GM21786 (cell line): ENCODE data around the gene ZBTB20.
A peak's percentile ranks its signal among the peaks of the same experiment; 100 is the strongest.

ENCODE experiments used
- ATAC-seq: cut with Tn5 transposase; IDR thresholded peaks from one replicate; pipeline ENCODE4 v1.9.1; 2021; ENCODE audit not compliant: unreplicated experiment

The ZBTB20 gene

GRCh38 chr3:114320246-114320645 is 826.8 kb downstream of the ZBTB20 start:
- no peak for ATAC-seq

- ATAC-seq: no peak
Measured at GRCh38 chr3:114319453-114319852, 827.6 kb downstream of the ZBTB20 start.

- no peak for ATAC-seq
Measured at GRCh38 chr3:114318295-114318694, 828.8 kb downstream of the ZBTB20 start.

GRCh38 chr3:114314282-114314681 is 832.8 kb downstream of the ZBTB20 start:
- ATAC-seq: no peak

GRCh38 chr3:114313426-114313825 is 833.7 kb downstream of the ZBTB20 start:
- no peak for ATAC-seq

- ATAC-seq: no peak
Measured at GRCh38 chr3:114310695-114311094, 836.4 kb downstream of the ZBTB20 start.

- peak; percentile 89 for ATAC-seq
Measured at GRCh38 chr3:114308830-114309229, 838.3 kb downstream of the ZBTB20 start.

- no peak for ATAC-seq
Measured at GRCh38 chr3:114308377-114308776, 838.7 kb downstream of the ZBTB20 start.

GRCh38 chr3:114307832-114308231 is 839.3 kb downstream of the ZBTB20 start:
- no peak for ATAC-seq

GRCh38 chr3:114307222-114307830 is 839.8 kb downstream of the ZBTB20 start:
- ATAC-seq: peak; percentile 61

GRCh38 chr3:114299941-114300624 is 847.0 kb downstream of the ZBTB20 start:
- ATAC-seq: peak; percentile 51

- no peak for ATAC-seq
Measured at GRCh38 chr3:114299421-114299820, 847.7 kb downstream of the ZBTB20 start.

- no peak for ATAC-seq
Measured at GRCh38 chr3:114295946-114296345, 851.1 kb downstream of the ZBTB20 start.

GRCh38 chr3:114294940-114295480 is 852.1 kb downstream of the ZBTB20 start:
- no peak for ATAC-seq

GRCh38 chr3:114293838-114294535 is 853.1 kb downstream of the ZBTB20 start, which contains the start of gene TIGIT:
TIGIT (plus strand) TSS chr3:114294028; CDS start chr3:114294062, 34 bp downstream.
- ATAC-seq: no peak

GRCh38 chr3:114290911-114291901 is 855.9 kb downstream of the ZBTB20 start:
- ATAC-seq: peak; percentile 89

- ATAC-seq: no peak
Measured at GRCh38 chr3:114286266-114286665, 860.8 kb downstream of the ZBTB20 start.

- no peak for ATAC-seq
Measured at GRCh38 chr3:114285648-114286230, 861.3 kb downstream of the ZBTB20 start.

GRCh38 chr3:114284644-114285043 is 862.4 kb downstream of the ZBTB20 start:
- ATAC-seq: no peak
